ENCODE results near the gene QRSL1. TPM values are rescaled to one million over a fixed set of nuclear protein-coding genes. Genes with fewer than 3 reads are reported as not detected.

QRSL1 gene
- total and polyA plus RNA-seq, 2 experiments from 2014 or later: 18.4 to 19.3 TPM

- H4K20me1 ChIP-seq (replicated peaks; ENCODE audit: insufficient read depth): no peaks in the 10 kb centered on the region
Observed at GRCh38 chr6:106629859-106630163, 433 bp downstream of the QRSL1 start.

GRCh38 chr6:106630366-106630765, 988 bp downstream of the QRSL1 start:
- Histone ChIP-seq H3F3A (replicated peaks; ENCODE audit: low read depth) (no peaks in the 10 kb centered on the region; the same call in 1 of the 2 replicates), H3K9me2 (ENCODE audit: insufficient read depth) (no peaks in the 10 kb centered on the region), H2AFZ (no peak overlapping the region), H3K27me3 (ENCODE audit: insufficient read depth) (no peaks in the 10 kb centered on the region), H3K4me1 (ENCODE audit: insufficient read depth) (peaks cover 22% of the 10 kb centered on the region), H3K36me3 (ENCODE audit: insufficient read depth) (no peaks in the 10 kb centered on the region), H3K27ac (ENCODE audit: low read depth) (0 out of 2 replicates have a peak overlapping the region, but pooled peaks have one; percentile 92), H4K20me1 (replicated peaks; ENCODE audit: insufficient read depth) (no peaks in the 10 kb centered on the region), H3K79me2 (replicated peaks; ENCODE audit: insufficient read depth) (peaks cover 69% of the 10 kb centered on the region), H3K4me3 (peak overlapping the region; percentile 86), H3K4me2 (peak overlapping the region; percentile 99)
- no peak for DNase-seq (ENCODE audit: low spot score)
- no peak for TF ChIP-seq REST (IDR thresholded peaks at IDR 0.05; ENCODE audit: unreplicated experiment)
- TF ChIP-seq POLR2AphosphoS5 (IDR thresholded peaks at IDR 0.05; ENCODE audit: low read depth): no peak
- no peaks in the 10 kb centered on the region for H3K9me3 Mint-ChIP-seq
- H3K27ac Mint-ChIP-seq: peak overlapping the region; percentile 98; the same call in 1 of the 2 replicates
- H3K36me3 Mint-ChIP-seq (ENCODE audit: low read depth): peaks cover 14% of the 10 kb centered on the region
- peaks cover 30% of the 10 kb centered on the region for H3K4me1 Mint-ChIP-seq
- H3K4me3 Mint-ChIP-seq: peak overlapping the region; percentile 94
- no peak for ATAC-seq
- H3K27me3 Mint-ChIP-seq (ENCODE audit: insufficient read depth, low read depth, poor library complexity): peaks cover under 1% of the 10 kb centered on the region

More at GRCh38 chr6:106629859-106630163, 433 bp downstream of the QRSL1 start:
- Histone ChIP-seq H3K27ac (ENCODE audit: low read depth) (peak overlapping the region; percentile 92), H2AFZ (peak overlapping the region; percentile 91; the same call in 1 of the 2 replicates), H3K4me3 (peak overlapping the region; percentile 86), H3K36me3 (ENCODE audit: insufficient read depth) (no peaks in the 10 kb centered on the region), H3K4me2 (peak overlapping the region; percentile 99), H3K79me2 (replicated peaks; ENCODE audit: insufficient read depth) (peaks cover 63% of the 10 kb centered on the region), H3K4me1 (ENCODE audit: insufficient read depth) (peaks cover 22% of the 10 kb centered on the region), H3K27me3 (ENCODE audit: insufficient read depth) (no peaks in the 10 kb centered on the region), H3F3A (replicated peaks; ENCODE audit: low read depth) (no peaks in the 10 kb centered on the region; the same call in 1 of the 2 replicates), H3K9me2 (ENCODE audit: insufficient read depth) (no peaks in the 10 kb centered on the region)
- no peak for ATAC-seq
- H3K36me3 Mint-ChIP-seq (ENCODE audit: low read depth): peaks cover 9% of the 10 kb centered on the region
- peak overlapping the region; percentile 98 for H3K27ac Mint-ChIP-seq
- DNase-seq (ENCODE audit: low spot score): no peak
- TF ChIP-seq ETS1 (IDR thresholded peaks at IDR 0.05): no peak
- no peak for TF ChIP-seq JUNB (IDR thresholded peaks at IDR 0.05; ENCODE audit: unreplicated experiment)
- TF ChIP-seq REST (IDR thresholded peaks at IDR 0.05; ENCODE audit: unreplicated experiment): no peak
- no peaks in the 10 kb centered on the region for H3K9me3 Mint-ChIP-seq
- peaks cover 2% of the 10 kb centered on the region for H3K27me3 Mint-ChIP-seq (ENCODE audit: insufficient read depth, low read depth, poor library complexity)
- H3K4me3 Mint-ChIP-seq: peak overlapping the region; percentile 94
- peaks cover 34% of the 10 kb centered on the region for H3K4me1 Mint-ChIP-seq
